DND-41 (cell line): Measurements from ENCODE around the gene LYPD6B.

Experiments
- ATAC-seq: fragments of 200-7000 bp; cut with Tn5 transposase; 3 replicates; pipeline ENCODE4 v1.9.1; 2021; ENCODE audit warnings: low read depth; ENCODE audit not compliant: insufficient read depth
- DNase-seq: peaks from one replicate; pipeline ENCODE4 v3.0.0-alpha.2; 2020
- H2AFZ ChIP-seq: 2 replicates; pipeline ENCODE4 v1.6.0; 2012; ENCODE audit warnings: low read depth, low read length
- H3K27ac ChIP-seq: 2 replicates; pipeline ENCODE4 v1.5.1; 2012; ENCODE audit warnings: low read length, inconsistent platforms
- H3K27me3 ChIP-seq: fragments of 200-600 bp; sonication (generic); 2 replicates; pipeline ENCODE4 v1.6.0; 2012; ENCODE audit warnings: low read length, mild to moderate bottlenecking, inconsistent platforms; ENCODE audit not compliant: insufficient read depth, poor library complexity
- H3K36me3 ChIP-seq: 2 replicates; pipeline ENCODE4 v1.5.1; 2012; ENCODE audit warnings: low read length, inconsistent platforms; ENCODE audit not compliant: insufficient read depth
- H3K4me1 ChIP-seq: 2 replicates; pipeline ENCODE4 v1.5.1; 2012; ENCODE audit warnings: mild to moderate bottlenecking, low read length; ENCODE audit not compliant: insufficient read depth
- H3K4me2 ChIP-seq: 2 replicates; pipeline ENCODE4 v1.6.0; 2012; ENCODE audit warnings: mild to moderate bottlenecking, moderate library complexity, low read length, inconsistent platforms; ENCODE audit not compliant: insufficient read depth
- H3K4me3 ChIP-seq, 2 experiments: fragments of 200-600 bp in 1 of 2; shearing (Covaris generic) in 1 of 2; 2 replicates each; pipeline ENCODE4 v1.5.1; 2012 to 2016; ENCODE audit warnings: inconsistent platforms in 2 of 2, low read length in 2 of 2, mild to moderate bottlenecking in 2 of 2, low read depth in 1 of 2, moderate library complexity in 1 of 2
- H3K79me2 ChIP-seq: 2 replicates; pipeline ENCODE4 v1.6.0; 2012; ENCODE audit warnings: low read length, inconsistent platforms; ENCODE audit not compliant: insufficient read depth
- H3K9ac ChIP-seq: 2 replicates; pipeline ENCODE4 v1.6.0; 2012; ENCODE audit warnings: low read depth, mild to moderate bottlenecking, inconsistent platforms, low read length, moderate library complexity
- H3K9me3 ChIP-seq: 2 replicates; pipeline ENCODE4 v1.5.1; 2012; ENCODE audit warnings: low read length, moderate library complexity, mild to moderate bottlenecking, inconsistent platforms; ENCODE audit not compliant: insufficient read depth, severe bottlenecking
- H4K20me1 ChIP-seq: 2 replicates; pipeline ENCODE4 v1.6.0; 2012; ENCODE audit warnings: low read length; ENCODE audit not compliant: insufficient read depth
- CTCF ChIP-seq: IDR thresholded peaks from 2 replicates; pipeline ENCODE4 v1.5.1; 2012; ENCODE audit warnings: borderline replicate concordance, low read length, moderate library complexity, mild to moderate bottlenecking; ENCODE audit not compliant: poor library complexity, severe bottlenecking; ENCODE audit errors: extremely low read depth
- EZH2 ChIP-seq: IDR thresholded peaks from 3 replicates; pipeline ENCODE4 v1.6.1; 2012; ENCODE audit warnings: borderline replicate concordance, low read depth, mild to moderate bottlenecking, moderate library complexity, low read length, inconsistent platforms; ENCODE audit not compliant: severe bottlenecking

The LYPD6B gene

GRCh38 chr2:149000158-149000938 lies 38.2 kb upstream of the LYPD6B start:
- Histone ChIP-seq H2AFZ (no peak overlapping the region), H3K79me2 (no peaks in the 10 kb centered on the region), H3K9ac (no peak overlapping the region), H3K9me3 (no peaks in the 10 kb centered on the region), H3K4me1 (no peaks in the 10 kb centered on the region), H3K27me3 (peaks cover 17% of the 10 kb centered on the region), H3K4me3 (no peak overlapping the region), H3K27ac (no peak overlapping the region), H3K4me2 (no peak overlapping the region), H3K36me3 (no peaks in the 10 kb centered on the region), H4K20me1 (no peaks in the 10 kb centered on the region)
- TF ChIP-seq CTCF (no peak), EZH2 (no peak)
- no peak for DNase-seq
- ATAC-seq, result no peak

GRCh38 chr2:149001496-149001895 lies 37.0 kb upstream of the LYPD6B start:
- Histone ChIP-seq H3K4me2 (no peak overlapping the region), H2AFZ (no peak overlapping the region), H3K4me3 (no peak overlapping the region), H3K9me3 (no peaks in the 10 kb centered on the region), H3K4me1 (no peaks in the 10 kb centered on the region), H3K27me3 (peaks cover 17% of the 10 kb centered on the region), H3K79me2 (no peaks in the 10 kb centered on the region), H3K9ac (no peak overlapping the region), H3K27ac (no peak overlapping the region), H3K36me3 (no peaks in the 10 kb centered on the region), H4K20me1 (no peaks in the 10 kb centered on the region)
- TF ChIP-seq CTCF (no peak), EZH2 (no peak)
- ATAC-seq, result no peak
- DNase-seq, result no peak

- Histone ChIP-seq H3K9me3 (no peaks in the 10 kb centered on the region), H3K9ac (no peak overlapping the region), H3K27me3 (peaks cover 17% of the 10 kb centered on the region), H3K36me3 (no peaks in the 10 kb centered on the region), H3K4me2 (no peak overlapping the region), H3K4me1 (no peaks in the 10 kb centered on the region), H3K27ac (no peak overlapping the region), H4K20me1 (no peaks in the 10 kb centered on the region), H3K4me3 (no peak overlapping the region), H3K79me2 (no peaks in the 10 kb centered on the region), H2AFZ (no peak overlapping the region)
- no peak for ATAC-seq
- DNase-seq, result no peak
- TF ChIP-seq EZH2 (no peak), CTCF (no peak)
Measured at GRCh38 chr2:149002378-149002890, 36.1 kb upstream of the LYPD6B start.
